Kidney (tissue), 14 donors: ENCODE data around the gene METTL15. TPM values are rescaled to one million over a fixed set of nuclear protein-coding genes. Genes with fewer than 3 reads are reported as not detected.

Experiments used
- DNase-seq, 5 donors: peaks; one replicate each; pipeline ENCODE4 v3.0.0-alpha.2; 2013 to 2020
- FAIRE-seq: peaks from 2 replicates; lab custom pipeline; 2012; peaks lifted over from hg19 to GRCh38; lab: Jason Lieb, UNC
- H3K27ac ChIP-seq, 2 donors: one replicate each; pipeline ENCODE4 v1.7.0; 2013; ENCODE audit warnings: low read depth in 2 of 2, low read length in 2 of 2, inconsistent platforms in 1 of 2
- H3K27me3 ChIP-seq: one replicate; pipeline ENCODE4 v1.7.1; 2013; ENCODE audit warnings: low read length, inconsistent platforms; ENCODE audit not compliant: control insufficient read depth, insufficient read depth
- H3K36me3 ChIP-seq, 3 donors: one replicate each; pipeline versions ENCODE4 v1.7.0 to v1.7.1; 2013; ENCODE audit warnings: low read length in 3 of 3, control low read depth in 1 of 3, inconsistent platforms in 1 of 3; ENCODE audit not compliant: insufficient read depth in 3 of 3, control insufficient read depth in 2 of 3
- H3K4me1 ChIP-seq, 3 donors: one replicate each; pipeline versions ENCODE4 v1.7.0 to v1.7.1; 2013; ENCODE audit warnings: low read length in 3 of 3, inconsistent platforms in 1 of 3, low read depth in 1 of 3; ENCODE audit not compliant: control insufficient read depth in 2 of 3, insufficient read depth in 2 of 3
- H3K4me3 ChIP-seq, 3 donors: one replicate each; pipeline versions ENCODE4 v1.7.0 to v1.8.1; 2013; ENCODE audit warnings: low read length in 3 of 3, control low read depth in 1 of 3, inconsistent platforms in 1 of 3
- H3K9ac ChIP-seq, 3 donors: one replicate each; pipeline versions ENCODE4 v1.7.0 to v1.7.1; 2013; ENCODE audit warnings: low read length in 3 of 3, control low read depth in 1 of 3, inconsistent platforms in 1 of 3
- H3K9me3 ChIP-seq, 3 donors: one replicate each; pipeline versions ENCODE4 v1.7.0 to v1.7.1; 2013; ENCODE audit warnings: low read length in 3 of 3, control low read depth in 1 of 3, inconsistent platforms in 1 of 3; ENCODE audit not compliant: control insufficient read depth in 2 of 3, insufficient read depth in 1 of 3
- CTCF ChIP-seq: IDR thresholded peaks from 3 replicates; pipeline ENCODE4 v1.5.1; 2012; ENCODE audit warnings: mild to moderate bottlenecking, moderate library complexity, borderline replicate concordance; ENCODE audit not compliant: insufficient read depth; ENCODE audit errors: extremely low read depth
- intact Hi-C: fragments of 100-400 bp; cut with DNase I; formaldehyde crosslinking; loops from one replicate; pipeline ENCODE4 v1.11.1; 2022
- polyA plus RNA-seq: library from polyadenylated mRNA; stranded (reverse); fragments of 350-450 nt; fragmentation: Illumina TruSeq; extraction: RNeasy Lipid Tissue Mini Kit (QIAGEN cat#74804); gene quantifications from one replicate; pipeline ENCODE4 v1.2.3, GENCODE V29; 2014; ENCODE audit warnings: low read depth, low replicate concordance; ENCODE audit not compliant: insufficient read depth
- total RNA-seq: library from RNA; stranded (reverse); fragmentation: NEBNext Ultra II Directional; extraction: Animal tissue kit (Norgen Biotek cat#: 25700); gene quantifications from one replicate; pipeline ENCODE4 v1.2.1, GENCODE V29; 2021
- donor health status: control.
- donor health status: control.
- donor health status: control.
- donor health status: control.
- donor health status: control.
- donor health status: DM: yes; HTN: yes; CAD: no.
- donor health status: Normal renal cell carcinoma (clear cell type).

The METTL15 gene
- total and polyA plus RNA-seq, 2 donors from 2014 or later = 6.4 to 14.7 TPM

- Histone ChIP-seq H3K27ac (no peak overlapping the region), H3K9me3 (no peaks in the 10 kb centered on the region), H3K4me3 (no peak overlapping the region), H3K27me3 (no peaks in the 10 kb centered on the region), H3K36me3 (no peaks in the 10 kb centered on the region), H3K4me1 (peaks cover 0 to 10% (median 5%) of the 10 kb centered on the region in 3 donors), H3K9ac (no peak overlapping the region)
- DNase-seq (no peak), FAIRE-seq (no peak)
- intact Hi-C loops = no loop called here
- no peak for TF ChIP-seq CTCF
Observed at GRCh38 chr11:28104425-28104824, 3.8 kb upstream of the METTL15 start.

- H3K9me3 ChIP-seq = no peaks in the 10 kb centered on the region
- H3K36me3 ChIP-seq = no peaks in the 10 kb centered on the region
- intact Hi-C loops = no loop called here
- peaks cover 0 to 14% (median 5%) of the 10 kb centered on the region in 3 donors for H3K4me1 ChIP-seq
- FAIRE-seq = no peak
- H3K9ac ChIP-seq = no peak overlapping the region
- DNase-seq = no peak
- H3K27ac ChIP-seq = no peak overlapping the region
- no peak for TF ChIP-seq CTCF
- no peaks in the 10 kb centered on the region for H3K27me3 ChIP-seq
- H3K4me3 ChIP-seq = no peak overlapping the region
Observed at GRCh38 chr11:28104984-28105383, 3.2 kb upstream of the METTL15 start.

GRCh38 chr11:28105869-28106268 is 2.3 kb upstream of the METTL15 start:
- Histone ChIP-seq H3K9ac (no peak overlapping the region), H3K4me3 (no peak overlapping the region), H3K27me3 (no peaks in the 10 kb centered on the region), H3K27ac (no peak overlapping the region), H3K4me1 (peaks cover 0 to 14% (median 5%) of the 10 kb centered on the region in 3 donors), H3K9me3 (no peaks in the 10 kb centered on the region), H3K36me3 (no peaks in the 10 kb centered on the region)
- FAIRE-seq = no peak
- DNase-seq = no peak
- TF ChIP-seq CTCF = no peak
- intact Hi-C loops = no loop called here

GRCh38 chr11:28106353-28107043 is 1.7 kb upstream of the METTL15 start:
- Histone ChIP-seq H3K36me3 (no peaks in the 10 kb centered on the region), H3K9me3 (no peaks in the 10 kb centered on the region), H3K4me1 (peaks cover 0 to 14% (median 5%) of the 10 kb centered on the region in 3 donors), H3K27me3 (no peaks in the 10 kb centered on the region), H3K27ac (no peak overlapping the region), H3K4me3 (peak overlapping the region in 1 of 3 donors; percentile 96), H3K9ac (peak overlapping the region in 1 of 3 donors; percentile 86)
- FAIRE-seq (no peak), DNase-seq (peak in 2 of 5 donors; percentile 36 to 42)
- intact Hi-C loops = no loop called here
- TF ChIP-seq CTCF = no peak
